Activated CD8-positive, alpha-beta memory T cell treated with anti-CD3 and anti-CD28 coated beads for 4 hours (primary cell): Measurements from ENCODE around the gene KLF6.

Source experiments
- DNase-seq, 2 donors: peaks; one replicate each; pipeline ENCODE4 v3.0.0-alpha.2; 2020; ENCODE audit warnings: low read depth in 2 of 2

The KLF6 gene

DNA sequence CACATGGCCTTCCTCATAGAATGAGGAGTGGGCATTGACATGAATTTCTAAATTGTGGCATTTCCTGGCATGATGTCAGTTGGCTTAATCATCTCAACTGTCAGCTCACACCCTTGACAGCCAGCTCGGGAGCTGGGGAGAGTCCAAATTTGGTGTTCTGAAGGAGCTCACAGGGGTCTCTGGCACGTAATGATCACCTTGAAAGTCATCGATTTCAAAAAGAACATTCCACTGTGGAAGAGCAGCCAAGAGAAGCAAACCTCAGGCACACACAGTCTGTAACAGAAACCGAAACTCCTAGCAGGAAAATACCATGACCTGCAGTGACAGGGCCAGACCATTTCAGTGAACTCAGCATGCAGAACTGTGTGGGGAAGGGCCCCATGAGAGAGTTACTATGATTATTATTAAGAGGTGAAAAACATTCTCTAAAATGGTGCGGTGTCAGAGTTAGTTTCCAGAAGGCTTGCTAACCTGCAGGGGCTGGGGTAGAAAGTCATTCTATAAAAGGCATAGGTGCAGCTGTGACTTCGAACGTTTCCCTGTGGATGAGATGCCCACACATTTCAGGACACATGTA, 26.4 kb upstream of the KLF6 start:
- peak in 1 of 2 donors; percentile 35 for DNase-seq

DNA sequence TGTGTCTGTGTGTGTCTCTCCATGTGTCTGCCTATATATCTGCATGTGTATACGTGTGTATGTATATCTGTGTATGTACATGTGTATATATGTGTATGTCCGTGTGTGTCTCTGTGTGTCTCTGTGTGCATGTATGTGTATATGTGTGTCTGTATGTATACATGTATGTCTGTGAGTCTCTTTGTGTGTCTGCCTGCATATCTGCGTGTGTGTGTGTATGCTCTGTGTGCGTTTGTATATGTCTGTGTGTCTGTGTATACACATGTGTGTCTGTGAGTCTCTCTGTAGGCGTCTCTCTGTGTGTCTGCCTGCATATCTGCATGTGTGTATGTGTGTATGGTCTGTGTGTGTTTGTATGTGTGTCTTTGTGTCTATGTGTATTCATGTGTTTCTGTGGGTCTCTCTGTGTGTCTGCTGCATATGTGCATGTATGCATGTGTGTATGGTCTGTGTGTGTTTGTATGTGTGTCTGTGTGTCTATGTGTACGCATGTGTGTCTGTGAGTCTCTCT, 23.7 kb upstream of the KLF6 start:
- no peak for DNase-seq

DNA sequence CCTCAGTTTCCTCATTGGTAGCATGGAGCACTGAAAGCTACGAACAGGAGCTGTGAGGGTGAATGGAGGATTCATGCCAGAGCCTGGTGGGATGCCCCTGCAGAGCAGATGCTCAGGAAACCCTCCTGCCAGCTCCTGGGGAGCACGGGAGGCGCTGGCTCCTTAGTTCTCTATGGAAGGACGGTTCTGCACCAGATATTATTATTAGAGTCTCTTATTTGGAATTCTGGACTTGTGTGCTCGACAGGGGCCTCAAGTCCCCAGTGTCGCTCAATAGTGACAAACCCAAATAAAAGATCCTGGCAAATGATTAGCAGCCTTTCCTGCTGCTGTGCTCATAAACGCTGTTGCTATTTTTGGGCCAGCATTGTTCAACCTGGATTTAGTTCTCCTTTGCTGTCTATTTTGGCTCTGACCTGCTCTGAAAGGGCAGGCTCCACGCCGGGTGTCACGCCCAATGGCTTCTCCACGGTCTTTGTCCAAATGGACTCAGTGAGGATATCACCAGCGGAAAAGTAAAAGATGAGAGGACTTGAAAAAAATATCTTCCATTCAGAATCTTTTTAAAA, 23.0 kb upstream of the KLF6 start:
- no peak for DNase-seq

DNA sequence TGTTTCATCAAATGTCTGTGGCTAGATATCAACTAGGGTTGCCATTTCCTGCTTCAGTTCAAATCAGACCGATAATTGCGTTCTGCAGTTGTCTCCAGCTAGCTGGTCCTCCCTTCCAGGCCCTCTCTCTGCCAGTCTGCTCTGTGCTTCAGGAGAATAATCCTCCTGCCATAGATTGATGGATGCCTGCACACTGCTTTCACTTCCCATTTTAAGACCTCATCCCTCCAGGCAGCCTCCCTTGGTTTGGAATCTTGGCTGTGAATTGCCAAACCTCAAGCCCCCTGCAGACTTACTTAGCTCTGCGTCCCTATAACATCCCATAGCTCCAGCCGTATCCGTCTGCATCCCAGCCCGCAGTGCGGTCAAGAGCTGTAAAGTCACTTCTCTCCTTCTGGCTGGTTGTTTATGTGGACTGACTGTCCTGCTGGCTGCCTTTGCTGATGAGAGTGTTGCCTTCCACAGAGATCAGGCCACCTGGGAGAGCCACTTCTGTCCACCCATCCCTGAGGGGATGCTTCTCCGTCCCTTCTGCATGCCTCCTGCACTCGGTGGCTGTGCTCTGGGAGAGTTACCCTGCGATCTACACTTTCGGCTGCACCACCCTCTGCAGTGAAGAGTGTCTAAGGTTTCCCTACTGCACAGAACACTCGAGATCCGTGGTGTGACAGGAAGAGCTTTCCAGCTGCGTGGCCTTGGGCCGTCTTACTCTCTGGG, 22.4 kb upstream of the KLF6 start:
- no peak for DNase-seq

DNA sequence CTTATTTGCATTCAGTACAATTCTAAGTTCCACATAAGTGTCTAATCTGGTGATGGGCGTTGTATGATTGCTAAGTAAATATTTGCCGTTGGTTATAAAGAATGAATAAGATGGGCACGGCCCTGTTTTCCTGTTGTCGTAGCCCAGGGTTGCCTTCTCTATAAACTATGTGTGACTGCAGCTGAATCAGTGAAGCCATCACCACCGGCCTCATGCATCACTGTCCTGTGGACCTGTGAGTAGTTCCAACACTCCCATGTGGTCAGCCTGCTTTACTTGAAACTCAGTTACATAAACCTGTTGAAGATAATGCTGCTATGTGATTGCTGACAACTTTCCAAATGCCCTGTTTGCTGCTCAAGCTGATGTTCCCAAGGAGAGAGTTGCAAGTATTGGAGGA, 21.6 kb upstream of the KLF6 start:
- DNase-seq, result no peak

DNA sequence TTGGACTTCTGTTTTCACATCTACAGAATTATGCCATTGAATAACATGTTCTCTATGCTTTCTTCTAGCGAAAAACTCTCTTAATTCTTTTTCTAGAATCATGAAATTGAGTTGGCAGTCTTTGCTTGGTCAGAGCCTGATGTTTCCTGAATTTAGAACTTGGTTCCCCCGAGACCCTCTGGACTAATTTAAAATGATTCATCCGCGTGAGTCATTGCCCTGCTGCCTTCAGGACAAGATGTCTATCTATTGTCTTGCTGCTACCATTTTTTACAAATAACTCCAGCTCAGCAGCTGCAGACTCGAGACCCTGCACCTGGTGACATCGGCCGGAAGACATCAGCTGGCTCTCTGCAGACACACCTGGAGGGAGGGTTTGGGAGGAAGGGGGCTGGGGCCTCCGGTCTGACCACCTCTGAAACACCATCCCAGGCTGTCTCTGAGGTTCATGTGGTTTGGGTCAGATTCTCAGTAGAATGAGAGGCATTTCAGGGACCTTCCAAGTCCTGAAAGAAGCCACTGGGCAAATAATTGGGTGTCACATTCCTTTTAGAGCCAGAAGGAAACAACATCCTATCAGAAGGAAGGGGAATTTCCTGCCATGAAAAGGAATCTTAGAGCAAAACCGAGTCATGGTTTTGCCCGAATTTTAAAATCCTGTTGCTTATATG, 20.9 kb upstream of the KLF6 start:
- no peak for DNase-seq

DNA sequence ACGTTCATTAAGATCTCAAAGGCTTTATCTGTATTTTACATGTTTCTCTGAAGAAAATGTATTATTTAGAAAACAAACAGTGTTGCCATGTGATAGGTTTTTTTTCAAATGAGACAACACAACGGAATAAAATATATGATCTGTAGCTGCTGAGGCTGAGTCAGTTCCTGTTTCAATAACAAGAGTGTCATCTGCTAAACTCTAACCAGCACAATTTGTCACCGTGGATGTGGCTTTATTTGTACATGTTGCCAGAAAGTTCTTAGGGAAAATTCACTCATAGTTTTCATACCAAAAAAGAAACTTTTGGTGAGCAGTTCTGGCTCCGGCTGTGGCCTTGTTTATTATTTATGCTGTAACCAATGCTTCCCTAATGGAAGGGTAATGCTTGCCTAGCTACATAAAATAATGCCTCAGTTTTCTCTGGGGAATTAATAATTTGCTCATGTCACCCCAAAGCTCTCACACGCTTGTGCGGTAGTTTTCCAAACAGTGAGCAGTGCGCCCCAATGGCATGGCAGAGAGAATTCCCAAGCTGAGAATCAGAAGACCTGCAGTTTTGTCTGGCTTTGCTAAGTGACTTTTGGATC, 20.3 kb upstream of the KLF6 start:
- DNase-seq, result no peak

DNA sequence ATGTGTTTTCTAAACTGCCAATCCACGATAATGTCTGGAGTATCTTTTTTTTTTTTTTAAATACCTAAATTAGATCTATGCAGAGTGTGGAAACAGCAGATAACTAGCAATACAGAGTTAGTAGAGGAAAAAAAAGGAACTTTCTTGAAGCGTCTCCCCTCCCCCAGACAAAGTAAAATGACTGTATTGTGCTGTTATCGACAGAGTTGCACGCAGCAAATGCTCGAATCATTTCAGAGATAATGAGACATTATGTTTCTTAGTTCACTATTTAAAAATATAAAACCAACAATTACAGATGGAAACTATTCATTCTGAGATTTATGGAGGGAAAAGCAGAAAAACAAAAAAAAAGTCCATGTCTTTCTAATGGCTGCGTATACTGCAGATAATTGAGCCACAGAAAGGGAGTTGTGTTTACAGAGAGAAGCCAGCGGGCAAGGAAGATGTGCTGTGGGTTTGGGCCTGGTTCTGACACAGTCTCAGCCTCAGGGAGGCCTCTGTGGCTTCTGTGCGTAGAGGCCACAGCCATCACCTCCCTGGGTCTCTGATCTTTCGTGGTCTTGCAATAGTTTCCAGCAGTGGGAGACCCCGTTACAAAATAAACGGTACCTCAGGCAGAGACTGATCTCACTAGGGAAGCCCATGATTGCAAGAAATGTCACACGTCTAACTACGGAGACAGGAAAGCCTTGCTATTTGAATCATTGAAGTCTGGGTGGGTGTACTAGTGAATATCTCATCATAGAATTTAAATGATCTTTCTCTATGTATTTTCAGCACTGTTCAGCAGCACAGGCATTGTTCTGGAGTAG, 19.1 kb upstream of the KLF6 start:
- DNase-seq, result no peak

DNA sequence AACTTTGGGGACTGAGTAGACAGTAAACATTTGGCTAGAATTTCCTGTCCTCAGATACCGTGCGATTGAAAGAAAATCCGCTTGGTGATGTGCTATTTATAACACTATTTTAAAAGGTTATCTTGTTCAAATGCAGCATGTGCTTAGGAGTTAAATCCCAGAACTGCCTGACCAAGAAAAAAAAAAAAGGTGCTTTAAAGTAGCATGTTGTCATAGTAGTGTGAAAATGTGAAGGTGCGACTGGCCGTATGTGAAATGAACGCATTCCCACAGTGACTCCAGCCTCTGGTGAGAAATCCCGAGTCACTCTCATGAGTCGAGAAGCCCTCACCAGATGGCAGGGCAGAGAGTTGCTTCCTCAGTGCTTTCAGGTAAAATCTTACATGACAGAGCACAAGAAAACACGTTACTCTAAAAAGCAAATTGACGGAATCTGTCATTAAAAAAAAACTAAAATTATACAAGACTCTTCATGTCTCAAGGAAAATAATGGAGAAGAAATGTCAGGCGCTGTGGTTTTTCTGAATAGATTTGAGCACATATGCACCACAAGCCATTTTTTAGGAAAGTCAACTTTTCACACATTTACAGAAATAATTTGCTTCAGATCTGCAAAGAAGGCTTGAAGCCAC, 18.4 kb upstream of the KLF6 start:
- DNase-seq, result no peak

DNA sequence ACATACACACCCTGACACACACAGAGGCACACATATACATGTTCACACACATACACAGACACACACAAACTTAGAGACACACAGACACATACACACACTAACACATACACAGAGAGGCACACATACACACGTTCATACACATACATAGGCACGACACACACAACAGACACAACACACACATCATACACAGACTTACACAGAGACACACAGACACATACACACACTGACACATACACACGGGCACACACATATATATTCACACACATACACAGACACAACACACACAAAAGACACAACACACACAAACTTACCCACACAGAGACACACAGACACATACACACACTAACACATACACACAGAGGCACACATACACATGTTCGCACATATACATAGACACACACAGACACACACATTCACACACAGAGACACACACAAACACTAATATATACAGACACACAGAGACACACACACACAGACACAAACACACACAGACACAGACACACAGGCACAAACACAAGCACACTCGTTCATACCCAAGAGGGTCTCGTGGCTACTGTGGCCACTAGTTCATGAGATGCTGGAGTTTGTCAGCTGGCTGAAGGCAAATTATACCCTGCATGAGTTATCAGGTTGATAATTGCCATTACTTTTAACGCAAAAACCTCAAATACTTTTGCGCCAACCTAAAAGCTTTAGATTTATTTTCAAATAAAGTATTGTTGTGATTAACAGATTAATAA, 17.7 kb upstream of the KLF6 start:
- DNase-seq, result no peak

DNA sequence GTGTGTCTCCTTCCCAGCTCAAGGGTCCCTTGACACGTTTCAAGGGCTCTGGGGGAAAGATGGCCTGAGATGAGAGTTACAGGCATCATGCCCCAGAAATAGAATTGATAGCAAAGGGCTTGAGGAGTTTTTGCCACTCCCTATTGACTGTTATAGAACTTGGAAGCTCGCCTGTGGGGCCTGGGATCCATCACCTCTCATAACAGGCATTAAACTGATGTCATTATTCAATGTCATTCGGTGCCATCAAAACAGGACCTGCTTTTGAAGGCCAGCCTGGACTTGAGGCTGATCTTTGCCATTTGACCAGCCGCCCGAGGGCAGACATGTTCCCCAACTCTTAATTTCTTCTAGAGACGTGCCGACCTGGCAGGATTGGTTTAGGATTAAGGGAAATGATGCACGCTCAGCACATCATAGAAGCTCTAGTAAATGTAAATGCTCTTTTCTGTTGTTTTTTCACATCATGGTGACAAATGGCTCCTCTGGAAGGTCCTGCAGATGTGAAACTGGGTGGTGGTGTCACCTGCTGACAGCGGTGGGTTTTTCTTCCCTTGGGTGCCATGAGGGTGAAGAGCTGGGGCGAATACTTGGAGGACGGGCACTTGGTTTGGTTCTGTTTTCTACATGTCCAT, 16.7 kb upstream of the KLF6 start:
- no peak for DNase-seq

DNA sequence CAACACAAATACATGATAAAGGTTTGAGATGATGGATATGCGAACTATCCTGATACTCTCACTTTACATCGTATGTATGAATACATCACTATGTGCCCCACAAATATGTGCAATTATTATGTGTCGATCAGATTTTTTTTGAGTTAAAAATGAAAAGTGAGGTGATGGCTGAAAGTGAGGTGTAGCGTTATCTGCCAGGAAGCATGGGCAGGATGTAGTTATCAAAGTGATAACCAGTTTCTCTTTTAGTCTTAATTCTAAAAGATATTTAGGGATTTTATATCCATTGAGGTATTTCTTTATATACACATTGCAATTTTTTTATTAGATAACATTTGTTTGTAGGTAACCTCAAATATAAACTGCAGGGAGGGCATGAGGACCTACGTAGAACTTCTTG, 15.6 kb upstream of the KLF6 start:
- no peak for DNase-seq

DNA sequence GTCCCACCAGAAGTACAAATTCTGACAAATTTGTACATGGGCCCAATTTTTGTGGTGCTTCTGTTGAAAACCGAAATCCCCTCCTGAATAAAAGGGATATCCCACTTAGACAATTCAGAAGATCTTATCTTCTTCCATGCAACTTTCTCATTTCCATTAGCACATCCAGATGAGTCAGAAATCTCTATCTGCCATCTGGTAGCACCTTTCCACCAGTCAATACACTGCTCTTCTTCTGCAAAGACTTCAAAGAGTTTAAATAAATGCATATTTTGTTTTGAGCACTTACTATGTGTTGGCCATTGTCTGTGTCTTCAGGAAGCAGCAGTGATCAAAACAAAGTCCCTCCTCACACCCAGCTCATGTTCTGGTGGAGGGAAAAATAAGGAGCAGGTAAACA, 12.7 kb upstream of the KLF6 start:
- DNase-seq, result no peak

DNA sequence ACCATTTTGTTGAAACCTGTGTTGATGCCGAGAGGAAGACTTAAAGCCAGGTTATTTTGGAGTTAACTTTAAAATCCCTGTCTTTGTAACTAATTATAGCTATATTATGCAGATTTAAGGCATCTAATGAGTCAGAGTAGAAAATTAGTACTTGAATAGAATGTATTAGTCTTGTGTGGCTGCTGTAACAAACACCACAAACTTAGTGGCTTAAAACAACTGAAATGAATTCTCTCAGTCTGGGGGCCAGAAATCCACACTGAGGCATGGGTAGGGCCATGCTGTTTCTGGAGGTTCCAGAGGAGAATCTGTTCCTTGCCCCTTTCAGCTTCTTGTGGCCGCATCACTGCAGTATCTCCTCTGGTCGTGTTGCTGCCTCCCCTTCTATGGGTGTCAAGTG, 8.5 kb upstream of the KLF6 start:
- no peak for DNase-seq

DNA sequence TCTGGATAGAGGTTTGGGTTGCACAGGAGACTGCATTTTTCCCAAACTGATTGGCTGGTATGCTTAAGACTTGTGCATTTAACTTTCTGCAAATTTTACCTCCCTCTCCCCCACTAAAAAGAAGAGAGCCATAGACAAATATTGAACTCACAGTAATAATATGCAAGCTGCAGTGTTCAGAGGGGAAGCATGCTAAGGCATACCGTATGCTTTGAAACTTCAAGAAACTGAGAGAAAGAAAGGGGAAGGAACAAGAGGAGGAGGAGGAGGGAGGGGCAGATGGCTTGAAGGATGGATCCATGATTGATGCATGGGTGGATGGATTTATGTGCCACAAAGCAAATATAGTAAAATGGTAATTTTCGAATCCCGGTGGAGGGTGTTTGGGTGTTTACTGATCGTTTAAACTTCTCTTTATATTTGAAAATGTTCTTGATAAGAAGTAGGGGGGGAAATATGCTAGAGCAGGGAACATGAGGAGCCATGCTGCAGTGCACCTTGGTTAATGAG, 7.8 kb upstream of the KLF6 start:
- no peak for DNase-seq

DNA sequence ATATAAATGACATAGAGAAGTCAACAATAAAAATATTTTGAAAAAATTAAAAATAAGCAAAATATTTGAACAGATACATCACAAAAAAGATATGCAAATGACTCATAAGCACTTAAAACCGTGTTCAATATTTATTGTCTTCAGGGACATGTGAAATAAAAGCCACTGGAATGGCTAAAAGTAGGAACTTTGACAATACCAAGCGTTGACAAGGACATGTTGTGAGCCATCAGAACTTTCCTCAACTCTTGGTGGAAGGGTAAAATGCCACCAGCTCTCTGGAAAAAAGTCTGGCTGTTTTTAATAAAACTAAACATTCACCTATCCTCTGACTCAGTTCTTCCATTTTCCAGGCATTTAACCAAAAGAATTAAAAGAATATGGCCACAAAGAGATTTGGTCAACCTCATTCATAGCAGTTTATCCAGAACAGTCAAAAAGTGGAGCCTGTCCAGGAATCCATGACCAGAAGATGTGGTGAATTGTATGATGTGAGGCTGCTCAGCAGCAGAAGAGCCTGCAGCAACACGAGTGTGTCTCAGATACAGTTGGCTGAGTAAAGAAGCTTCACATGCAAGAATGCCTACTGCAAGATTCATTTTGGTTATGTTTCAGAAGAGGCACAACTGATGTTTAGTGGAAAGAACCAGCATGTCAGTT, 7.1 kb upstream of the KLF6 start:
- DNase-seq, result no peak

DNA sequence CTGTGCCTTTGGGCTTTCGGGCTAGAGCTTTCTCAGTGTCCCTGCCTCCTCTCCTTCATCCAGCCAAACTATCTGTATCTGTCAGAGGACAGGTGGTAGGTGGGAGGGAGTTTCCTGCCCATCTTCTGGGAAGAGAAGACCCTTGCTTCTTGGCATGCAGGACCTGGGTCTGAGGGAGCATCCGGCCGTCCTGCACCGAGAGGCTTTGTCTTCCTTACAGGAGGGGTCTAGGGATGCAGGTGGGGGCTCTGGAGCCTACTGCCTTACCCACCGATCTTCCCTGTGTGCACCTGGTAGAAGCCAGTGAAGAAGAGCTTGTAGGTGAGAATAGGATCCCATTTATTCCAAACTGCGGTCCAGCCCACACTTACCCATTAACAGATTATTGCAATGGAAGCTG, 5.8 kb upstream of the KLF6 start:
- no peak for DNase-seq

DNA sequence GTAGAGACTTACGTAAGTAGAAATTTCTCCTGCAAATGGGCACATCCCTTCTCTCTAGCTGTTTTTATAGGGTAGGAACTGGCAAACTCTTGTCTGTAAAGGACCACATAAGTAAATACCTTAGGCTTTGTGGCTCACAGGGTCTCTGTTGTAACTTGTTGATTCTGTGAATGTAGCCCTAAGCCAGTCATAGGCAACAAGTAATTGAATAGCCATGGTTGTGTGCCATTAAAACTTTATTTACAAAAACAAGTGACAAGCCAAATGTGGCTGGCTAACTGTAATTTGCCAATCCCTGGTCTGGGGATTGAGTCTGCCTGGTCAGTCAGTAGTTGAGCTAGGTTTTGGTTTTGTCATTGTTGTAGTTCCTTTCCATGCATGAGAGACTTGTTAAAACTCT, 5.3 kb upstream of the KLF6 start:
- no peak for DNase-seq

DNA sequence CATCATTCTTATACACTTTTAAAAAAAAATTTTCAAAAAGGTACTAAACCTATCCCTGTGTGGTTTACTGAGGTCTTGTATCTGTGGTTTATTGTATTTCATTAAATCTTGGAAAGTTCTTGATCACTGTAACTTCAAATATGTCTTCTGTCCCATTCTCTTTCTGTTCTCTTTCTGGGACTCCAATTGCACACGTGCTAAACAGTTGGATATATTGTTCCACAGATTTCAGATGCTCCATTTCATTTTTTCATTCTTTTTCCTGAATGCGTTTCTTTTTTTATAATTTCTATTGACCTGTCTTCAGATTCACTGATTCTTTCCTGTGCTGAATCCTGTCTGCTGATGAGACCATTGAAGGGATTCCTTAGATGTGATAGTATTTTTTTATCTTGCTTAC, 4.6 kb upstream of the KLF6 start:
- DNase-seq, result no peak
